ENCODE results near the gene B4GALNT1. TPM values are rescaled to one million over a fixed set of nuclear protein-coding genes. Genes with fewer than 3 reads are reported as not detected.
A peak's percentile ranks its signal among the peaks of the same experiment; 100 is the strongest.

B4GALNT1 gene
- total RNA-seq, 1 experiment from 2014 or later: 31.3 TPM

DNA sequence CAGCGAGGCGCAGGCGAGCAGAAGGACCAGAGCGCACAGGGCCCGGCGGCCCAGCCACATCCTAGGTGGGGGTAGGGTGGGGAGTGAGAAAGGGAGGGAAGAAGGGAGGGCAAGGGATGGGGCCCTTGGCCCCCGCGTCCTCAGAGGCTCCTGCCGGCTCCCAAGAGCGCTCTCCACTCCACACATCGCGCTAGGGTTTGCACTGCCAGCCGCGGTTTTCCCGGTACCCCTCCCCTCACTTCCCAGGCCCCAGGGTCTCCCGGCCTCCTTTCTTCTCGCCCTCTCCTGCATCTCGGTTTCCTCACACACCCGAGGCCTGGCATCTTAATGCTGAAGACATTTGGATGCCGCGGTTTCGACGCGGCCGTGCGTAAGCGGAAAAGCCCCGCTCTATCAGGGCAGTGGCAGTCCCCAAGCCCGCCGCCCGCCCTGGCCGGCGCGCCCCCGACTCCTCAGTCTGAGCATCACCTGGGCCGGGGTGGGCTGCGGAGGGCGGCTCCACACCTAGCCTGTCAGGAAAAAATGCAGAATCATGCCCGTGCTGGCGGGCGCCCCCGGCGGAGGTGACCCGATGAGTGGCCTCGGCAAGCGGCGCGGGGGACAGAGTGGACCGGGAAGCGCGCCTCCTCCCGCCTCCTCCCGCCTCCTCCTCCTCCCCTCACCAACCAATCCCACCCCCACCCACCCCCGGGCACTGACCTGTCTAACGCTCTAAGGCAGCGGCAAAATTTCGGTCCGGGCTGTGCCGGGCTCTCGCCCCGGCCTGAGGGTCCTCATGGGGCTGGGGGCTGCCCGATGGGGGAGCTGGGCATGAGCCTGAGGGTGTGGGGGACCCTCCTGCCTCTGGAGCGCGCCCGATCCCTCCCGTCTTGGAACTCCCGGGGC lies 686 bp downstream of the B4GALNT1 start:
- POLR2A ChIA-PET: no interaction called here
- TF ChIP-seq SRF (IDR thresholded peaks at IDR 0.05; ENCODE audit: low read depth): no peak
- TF ChIP-seq ZFX (IDR thresholded peaks at IDR 0.05): 0 out of 2 replicates have a peak, but pooled peaks have one; percentile 41

DNA sequence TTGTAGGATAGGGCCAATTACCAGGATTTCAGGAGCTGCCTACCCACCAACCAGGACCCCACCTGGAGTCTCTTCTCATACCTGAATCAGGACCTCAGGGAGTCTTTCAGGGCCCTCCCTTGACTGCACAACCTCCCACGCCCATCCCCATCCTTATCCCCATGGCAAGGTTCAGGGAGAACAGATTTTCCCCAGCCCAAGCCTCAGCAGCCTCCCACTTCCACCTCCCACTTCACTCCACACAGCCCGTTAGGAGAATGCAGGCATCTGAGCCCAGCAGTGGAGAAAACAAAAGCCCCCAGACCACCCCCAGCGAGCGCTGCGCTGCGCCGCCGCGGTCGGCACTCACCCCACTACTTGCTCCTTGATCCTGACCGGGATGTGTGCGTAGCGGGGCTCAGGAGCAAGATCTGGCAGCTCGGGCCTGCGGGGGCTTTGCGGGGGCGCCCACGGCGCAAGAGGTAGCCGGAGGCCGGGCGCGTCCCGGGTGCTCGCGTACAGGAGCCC lies 1.4 kb downstream of the B4GALNT1 start:
- CTCF ChIA-PET: no interaction called here
- Histone ChIP-seq H3K4me3 (replicated peaks in 1 of 2; ENCODE audit: low read depth in 1 of 2, low read length in 2 of 2) (peak overlapping the region; percentile 71 to 92), H3K4me2 (ENCODE audit: low read length) (peak overlapping the region; percentile 92), H3K36me3 (ENCODE audit: control insufficient read depth in 1 of 2, insufficient read depth in 2 of 2, low read length in 2 of 2) (peaks cover 0 to 11% of the 10 kb centered on the region in 2 experiments; a peak in 2 of 4 replicates), H3K9me2 (ENCODE audit: insufficient read depth) (no peaks in the 10 kb centered on the region), H3K9ac (ENCODE audit: low read length) (peak overlapping the region; percentile 86), H4K20me1 (ENCODE audit: insufficient read depth) (no peaks in the 10 kb centered on the region), H3K27ac (ENCODE audit: low read depth, low read length) (peak overlapping the region; percentile 77; the same call in 1 of the 2 replicates), H3K4me1 (ENCODE audit: control insufficient read depth in 1 of 2, insufficient read depth in 2 of 2, low read length in 2 of 2) (peaks cover 12 to 21% of the 10 kb centered on the region in 2 experiments), H3K79me2 (ENCODE audit: insufficient read depth, low read length) (peaks cover 13% of the 10 kb centered on the region), H2AFZ (ENCODE audit: low read depth, low read length, poor library complexity, severe bottlenecking) (no peak overlapping the region), H3K9me3 (ENCODE audit: control insufficient read depth in 1 of 2, insufficient read depth in 1 of 2, low read depth in 1 of 2, low read length in 2 of 2) (no peaks in the 10 kb centered on the region), H3K27me3 (ENCODE audit: insufficient read depth, low read length) (no peaks in the 10 kb centered on the region)
- RAD21 ChIA-PET (ENCODE audit: low non-redundant PET in 1 of 2, low total read pairs in 2 of 2, uncharacterized antibody in 2 of 2, unreplicated experiment in 2 of 2): no interaction called here
- ATAC-seq (no peak), DNase-seq (ENCODE audit: low read depth, low spot score) (no peak)
- TF ChIP-seq TCF7L2 (IDR thresholded peaks at IDR 0.05; ENCODE audit: borderline replicate concordance, extremely low read depth, insufficient read depth, insufficient read length) (no peak), ELF1 (IDR thresholded peaks at IDR 0.05; ENCODE audit: borderline replicate concordance, low read depth) (no peak), SIN3A (IDR thresholded peaks at IDR 0.05; ENCODE audit: low read depth) (no peak), CBX3 (IDR thresholded peaks at IDR 0.05; ENCODE audit: low read depth) (no peak), POLR2A (IDR thresholded peaks at IDR 0.05; ENCODE audit: borderline replicate concordance, extremely low read depth, insufficient read depth, insufficient read length) (no peak), EZH2phosphoT487 (IDR thresholded peaks at IDR 0.05; ENCODE audit: borderline replicate concordance) (no peak), EGR1 (IDR thresholded peaks at IDR 0.05; ENCODE audit: low read depth) (no peak)
- TF ChIP-seq, protein P1, sequence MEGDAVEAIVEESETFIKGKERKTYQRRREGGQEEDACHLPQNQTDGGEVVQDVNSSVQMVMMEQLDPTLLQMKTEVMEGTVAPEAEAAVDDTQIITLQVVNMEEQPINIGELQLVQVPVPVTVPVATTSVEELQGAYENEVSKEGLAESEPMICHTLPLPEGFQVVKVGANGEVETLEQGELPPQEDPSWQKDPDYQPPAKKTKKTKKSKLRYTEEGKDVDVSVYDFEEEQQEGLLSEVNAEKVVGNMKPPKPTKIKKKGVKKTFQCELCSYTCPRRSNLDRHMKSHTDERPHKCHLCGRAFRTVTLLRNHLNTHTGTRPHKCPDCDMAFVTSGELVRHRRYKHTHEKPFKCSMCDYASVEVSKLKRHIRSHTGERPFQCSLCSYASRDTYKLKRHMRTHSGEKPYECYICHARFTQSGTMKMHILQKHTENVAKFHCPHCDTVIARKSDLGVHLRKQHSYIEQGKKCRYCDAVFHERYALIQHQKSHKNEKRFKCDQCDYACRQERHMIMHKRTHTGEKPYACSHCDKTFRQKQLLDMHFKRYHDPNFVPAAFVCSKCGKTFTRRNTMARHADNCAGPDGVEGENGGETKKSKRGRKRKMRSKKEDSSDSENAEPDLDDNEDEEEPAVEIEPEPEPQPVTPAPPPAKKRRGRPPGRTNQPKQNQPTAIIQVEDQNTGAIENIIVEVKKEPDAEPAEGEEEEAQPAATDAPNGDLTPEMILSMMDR (IDR thresholded peaks at IDR 0.05 in 2 of 3, conservative IDR thresholded peaks at IDR 0.05 in 1 of 3; ENCODE audit: borderline replicate concordance in 1 of 3, insufficient read depth in 1 of 3, low read depth in 2 of 3, low read length in 2 of 3): no peak
- intact Hi-C loops (cut with micrococcal nuclease): loop anchor here (2.0 kb wide), 2 partner anchors 41 to 61 kb away; partner anchors contain the start of gene PIP4K2C
- POLR2A ChIA-PET: no interaction called here
- no TSS peak for BruUV-seq (replicated peaks)

More for the DNA sequence above, 686 bp downstream of the B4GALNT1 start:
- ChIA-PET CTCF (interaction anchor here (1.0 to 2.0 kb wide), 3 partner anchors 12 to 49 kb away, joined by 4 to 7 read pairs (median 4); no protein-coding TSS in a partner anchor), RAD21 (ENCODE audit: low non-redundant PET in 1 of 2, low total read pairs in 2 of 2, uncharacterized antibody in 2 of 2, unreplicated experiment in 2 of 2) (interaction anchor here in 1 of 2 experiments (1.7 kb wide), 1 partner anchor 49 kb away, joined by 5 read pairs; no protein-coding TSS in a partner anchor)
- intact Hi-C loops (cut with micrococcal nuclease): loop anchor here (2.0 kb wide), 2 partner anchors 42 to 60 kb away; partner anchors contain the start of gene PIP4K2C
- DNase-seq (ENCODE audit: low read depth, low spot score) (no peak), ATAC-seq (peak; percentile 56)
- Histone ChIP-seq H3K27ac (ENCODE audit: low read depth, low read length) (peak overlapping the region; percentile 77), H3K4me2 (ENCODE audit: low read length) (peak overlapping the region; percentile 92), H3K9ac (ENCODE audit: low read length) (peak overlapping the region; percentile 86), H3K4me1 (ENCODE audit: control insufficient read depth in 1 of 2, insufficient read depth in 2 of 2, low read length in 2 of 2) (peaks cover 12 to 21% of the 10 kb centered on the region in 2 experiments), H3K27me3 (ENCODE audit: insufficient read depth, low read length) (no peaks in the 10 kb centered on the region), H4K20me1 (ENCODE audit: insufficient read depth) (no peaks in the 10 kb centered on the region), H3K79me2 (ENCODE audit: insufficient read depth, low read length) (peaks cover 13% of the 10 kb centered on the region), H3K9me3 (ENCODE audit: control insufficient read depth in 1 of 2, insufficient read depth in 1 of 2, low read depth in 1 of 2, low read length in 2 of 2) (no peaks in the 10 kb centered on the region), H3K36me3 (ENCODE audit: control insufficient read depth in 1 of 2, insufficient read depth in 2 of 2, low read length in 2 of 2) (peaks cover 0 to 10% of the 10 kb centered on the region in 2 experiments; a peak in 1 of 4 replicates), H3K9me2 (ENCODE audit: insufficient read depth) (no peaks in the 10 kb centered on the region), H2AFZ (ENCODE audit: low read depth, low read length, poor library complexity, severe bottlenecking) (no peak overlapping the region), H3K4me3 (replicated peaks in 1 of 2; ENCODE audit: low read depth in 1 of 2, low read length in 2 of 2) (peak overlapping the region; percentile 71 to 92)
- TSS peak; percentile 50 for BruUV-seq (replicated peaks)

All from HCT116 (cell line).